Psoas muscle (tissue), 8 donors: ENCODE results near the gene SPSB3. TPM values are rescaled to one million over a fixed set of nuclear protein-coding genes. Genes with fewer than 3 reads are reported as not detected.

Source experiments
- ATAC-seq, 4 donors: fragments of 200-7000 bp; cut with Tn5 transposase; one replicate each; pipeline ENCODE4 v1.9.1; 2020; ENCODE audit warnings: moderate library complexity in 3 of 4, mild to moderate bottlenecking in 2 of 4
- DNase-seq, 2 donors: peaks; one replicate each; pipeline ENCODE4 v3.0.0-alpha.2; 2020
- H3K27ac ChIP-seq: fragments of 200-600 bp; one replicate; pipeline ENCODE4 v1.8.0; 2022
- H3K27me3 ChIP-seq, 3 donors: fragments of 200-600 bp in 1 of 3; one replicate each; pipeline versions ENCODE4 v1.6.1 to v1.8.0; 2013 to 2022; ENCODE audit warnings: low read length in 2 of 3, mild to moderate bottlenecking in 2 of 3, moderate library complexity in 1 of 3; ENCODE audit not compliant: insufficient read depth in 3 of 3
- H3K36me3 ChIP-seq, 2 donors: fragments of 200-600 bp in 1 of 2; one replicate each; pipeline versions ENCODE4 v1.6.1 to v1.8.0; 2013 to 2022; ENCODE audit warnings: low read depth in 1 of 2, mild to moderate bottlenecking in 1 of 2, moderate library complexity in 1 of 2; ENCODE audit not compliant: insufficient read depth in 1 of 2
- H3K4me1 ChIP-seq: fragments of 200-600 bp; one replicate; pipeline ENCODE4 v1.8.0; 2022
- H3K4me3 ChIP-seq: fragments of 200-600 bp; one replicate; pipeline ENCODE4 v1.8.0; 2022; ENCODE audit warnings: mild to moderate bottlenecking
- H3K9me3 ChIP-seq: fragments of 200-600 bp; one replicate; pipeline ENCODE4 v1.8.0; 2022
- WGBS, 3 donors: extraction: QIAGEN DNeasy Blood & Tissue Kit; methylation state at CpG; one replicate each; pipeline versions ENCODE4 v1.1.6 to v1.1.7; 2013; 5-methylcytosine and 5-hydroxymethylcytosine counted together
- intact Hi-C, 2 donors: fragments of 100-400 bp; cut with DNase I; formaldehyde crosslinking; loops; one replicate each; pipeline versions ENCODE4 v1.11.0 to v1.14.2; 2022
- polyA plus RNA-seq, 3 donors: library from polyadenylated mRNA; stranded (reverse); fragments of 200-250 nt; gene quantifications; one replicate each; pipeline ENCODE4 v1.2.3, GENCODE V29; 2013
- total RNA-seq, 4 donors: library from RNA; stranded (reverse); fragmentation: NEBNext Ultra II Directional in 2 of 4; extraction: Animal tissue kit (Norgen Biotek cat#: 25700) in 2 of 4; gene quantifications; one replicate each; pipeline versions ENCODE4 v1.2.1 to v1.2.4, GENCODE V29; 2021 to 2023
- TF ChIP-seq, protein P1 (sequence below): fragments of 200-600 bp; IDR thresholded peaks from one replicate; pipeline ENCODE4 v1.8.0; 2022; ENCODE audit warnings: antibody characterized with exemption
- donor health status: healthy with polysubstance abuse.
- donor health status: DM: no; HTN: no; CAD: no; lungs with moderate emphysema.
- donor health status: Bipolar disorder and iron deficiency.
- donor health status: healthy.
- donor health status: DM: yes; HTN: yes; CAD: no.
- donor health status: DM: no; HTN: no; CAD: no.
- donor health status: DM: no; HTN: no; CAD: no.
- donor health status: DM: yes; HTN: yes; CAD: no.

SPSB3 gene
- total and polyA plus RNA-seq, 7 donors, result 26.3 to 108 (median 54.9) TPM

GRCh38 chr16:1763521-1764511, 18.6 kb downstream of the SPSB3 start:
- intact Hi-C loops, result no loop called here
- DNase-seq (peak in 1 of 2 donors; percentile 74), ATAC-seq (peak; percentile 10 to 55 (median 47))
- TF ChIP-seq, protein P1, sequence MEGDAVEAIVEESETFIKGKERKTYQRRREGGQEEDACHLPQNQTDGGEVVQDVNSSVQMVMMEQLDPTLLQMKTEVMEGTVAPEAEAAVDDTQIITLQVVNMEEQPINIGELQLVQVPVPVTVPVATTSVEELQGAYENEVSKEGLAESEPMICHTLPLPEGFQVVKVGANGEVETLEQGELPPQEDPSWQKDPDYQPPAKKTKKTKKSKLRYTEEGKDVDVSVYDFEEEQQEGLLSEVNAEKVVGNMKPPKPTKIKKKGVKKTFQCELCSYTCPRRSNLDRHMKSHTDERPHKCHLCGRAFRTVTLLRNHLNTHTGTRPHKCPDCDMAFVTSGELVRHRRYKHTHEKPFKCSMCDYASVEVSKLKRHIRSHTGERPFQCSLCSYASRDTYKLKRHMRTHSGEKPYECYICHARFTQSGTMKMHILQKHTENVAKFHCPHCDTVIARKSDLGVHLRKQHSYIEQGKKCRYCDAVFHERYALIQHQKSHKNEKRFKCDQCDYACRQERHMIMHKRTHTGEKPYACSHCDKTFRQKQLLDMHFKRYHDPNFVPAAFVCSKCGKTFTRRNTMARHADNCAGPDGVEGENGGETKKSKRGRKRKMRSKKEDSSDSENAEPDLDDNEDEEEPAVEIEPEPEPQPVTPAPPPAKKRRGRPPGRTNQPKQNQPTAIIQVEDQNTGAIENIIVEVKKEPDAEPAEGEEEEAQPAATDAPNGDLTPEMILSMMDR, result peak; percentile 24
- Histone ChIP-seq H3K36me3 (peaks cover 4 to 89% of the 10 kb centered on the region in 2 donors), H3K4me1 (no peaks in the 10 kb centered on the region), H3K27ac (peak overlapping the region; percentile 3), H3K4me3 (no peak overlapping the region), H3K9me3 (no peaks in the 10 kb centered on the region), H3K27me3 (no peaks in the 10 kb centered on the region)
- 69 to 73% (median 72%) methylated on average over 62 to 80 of the region's 81 CpGs for WGBS, 3 donors

DNA sequence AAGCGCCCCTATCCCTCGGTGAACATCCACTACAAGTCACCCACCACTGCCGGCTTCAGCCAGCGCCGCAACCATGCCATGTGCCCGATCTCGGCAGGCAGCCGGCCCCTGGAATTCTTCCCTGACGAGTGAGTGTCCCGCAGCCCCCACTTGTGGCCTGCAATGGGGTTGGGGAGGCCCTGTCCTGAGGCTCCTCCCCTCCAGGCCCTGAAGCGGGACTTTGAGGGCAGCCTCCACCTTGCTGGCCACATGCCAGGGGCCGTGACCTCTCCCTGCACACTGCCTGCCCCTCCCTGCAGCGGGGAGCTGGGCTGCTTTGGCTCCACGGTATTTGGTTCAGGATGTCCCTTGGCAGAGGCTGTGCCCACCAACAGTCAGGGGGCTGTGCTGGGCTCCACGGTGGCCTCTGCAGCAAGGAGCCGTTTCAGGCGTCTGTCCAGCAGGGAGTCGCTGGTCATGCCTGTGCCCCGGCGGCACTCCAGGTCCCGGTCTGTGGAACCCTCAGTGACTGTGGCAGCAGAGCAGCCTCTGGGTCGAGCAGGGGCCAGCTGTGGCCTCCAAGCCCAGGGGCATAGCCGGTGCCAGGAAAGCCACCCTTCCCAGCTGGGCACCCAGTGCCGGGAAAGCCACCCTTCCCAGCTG, 19.4 kb downstream of the SPSB3 start:
- Histone ChIP-seq H3K4me3 (no peak overlapping the region), H3K4me1 (no peaks in the 10 kb centered on the region), H3K9me3 (no peaks in the 10 kb centered on the region), H3K27ac (no peak overlapping the region), H3K36me3 (peaks cover 4 to 87% of the 10 kb centered on the region in 2 donors), H3K27me3 (no peaks in the 10 kb centered on the region)
- TF ChIP-seq, protein P1, result no peak
- intact Hi-C loops, result no loop called here
- 71 to 79% (median 72%) methylated on average over 23 to 24 of the region's 24 CpGs for WGBS, 3 donors
- DNase-seq, result peak in 1 of 2 donors; percentile 61
- ATAC-seq, result peak in 1 of 4 donors; percentile 4

DNA sequence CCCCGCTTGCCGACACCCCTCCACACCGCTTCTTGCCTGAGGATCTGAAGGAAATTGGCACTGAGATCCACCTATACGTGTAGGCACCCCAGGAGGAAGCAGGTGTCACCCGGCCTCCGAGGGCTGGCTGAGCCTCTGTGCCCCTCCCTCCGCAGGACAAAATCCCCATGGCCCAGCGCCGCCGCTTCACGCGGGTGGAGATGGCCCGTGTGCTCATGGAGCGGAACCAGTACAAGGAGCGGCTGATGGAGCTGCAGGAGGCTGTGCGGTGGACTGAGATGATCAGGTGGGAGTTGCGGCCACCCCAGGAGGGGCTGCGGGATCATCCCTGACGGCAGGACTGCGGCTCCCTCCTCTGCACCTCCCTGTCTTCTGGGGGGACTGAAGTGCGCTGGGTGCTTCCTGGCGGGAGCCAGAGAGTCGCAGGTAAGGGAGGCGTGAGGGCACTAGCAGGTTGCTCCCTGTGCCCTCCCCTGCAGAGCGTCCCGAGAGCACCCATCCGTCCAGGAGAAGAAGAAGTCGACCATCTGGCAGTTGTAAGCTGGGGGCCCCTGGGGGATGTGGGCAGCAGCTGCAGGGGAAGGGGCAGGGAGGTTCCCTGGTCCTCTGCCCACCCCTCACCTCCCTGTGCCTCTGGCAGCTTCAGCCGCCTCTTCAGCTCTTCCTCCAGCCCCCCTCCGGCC, 20.0 kb downstream of the SPSB3 start:
- no peak overlapping the region for H3K4me3 ChIP-seq

GRCh38 chr16:1761751-1762150, 20.6 kb downstream of the SPSB3 start:
- no peaks in the 10 kb centered on the region for H3K4me1 ChIP-seq
- peaks cover 0 to 82% of the 10 kb centered on the region in 2 donors for H3K36me3 ChIP-seq
- TF ChIP-seq, protein P1, result no peak
- H3K27ac ChIP-seq, result no peak overlapping the region
- no peak overlapping the region for H3K4me3 ChIP-seq
- H3K27me3 ChIP-seq, result no peaks in the 10 kb centered on the region
- ATAC-seq, result no peak
- WGBS, 3 donors, result 90 to 93% (median 92%) methylated on average over 15 of the region's 15 CpGs
- DNase-seq, result no peak
- intact Hi-C loops, result no loop called here
- no peaks in the 10 kb centered on the region for H3K9me3 ChIP-seq

More for the DNA sequence above, 20.0 kb downstream of the SPSB3 start:
- 86 to 88% (median 86%) methylated on average over 26 to 30 of the region's 30 CpGs for WGBS, 3 donors
- TF ChIP-seq, protein P1, result no peak
- no peak for DNase-seq
- Histone ChIP-seq H3K27ac (no peak overlapping the region), H3K36me3 (peaks cover 2 to 87% of the 10 kb centered on the region in 2 donors), H3K27me3 (no peaks in the 10 kb centered on the region), H3K9me3 (no peaks in the 10 kb centered on the region), H3K4me1 (no peaks in the 10 kb centered on the region)
- intact Hi-C loops, result no loop called here
- no peak for ATAC-seq
